ENCODE data around the gene SURF4. TPM values are rescaled to one million over a fixed set of nuclear protein-coding genes. Genes with fewer than 3 reads are reported as not detected.
A peak's percentile ranks its signal among the peaks of the same experiment; 100 is the strongest.

SURF4 gene
- total RNA-seq, 1 experiment from 2014 or later = 134 TPM

DNA sequence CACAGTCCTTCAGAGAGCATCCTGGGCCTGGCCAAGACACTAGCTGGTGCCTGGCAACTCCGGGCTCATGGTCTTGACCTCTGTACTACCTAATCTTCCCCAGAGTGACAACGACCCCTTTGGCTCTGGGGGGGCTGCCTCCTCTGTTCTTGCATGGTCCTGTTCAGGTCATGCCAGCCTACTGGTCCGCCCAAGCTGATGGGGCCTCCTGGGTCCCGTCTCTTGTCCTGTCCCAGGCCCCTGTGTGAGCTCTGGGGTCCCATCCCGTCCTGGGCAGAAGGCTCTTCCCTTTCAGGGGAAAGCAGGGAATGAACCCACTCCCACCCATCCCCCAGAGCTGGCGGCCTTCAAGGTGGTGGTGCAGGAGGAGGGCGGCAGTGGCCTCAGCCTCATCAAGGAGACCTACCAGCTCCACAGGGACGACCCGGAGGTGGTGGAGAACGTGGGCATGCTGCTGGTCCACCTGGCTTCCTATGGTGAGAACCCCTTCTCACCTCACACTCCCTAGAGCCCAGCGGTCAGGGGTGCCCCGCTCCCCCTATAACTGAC lies 28.7 kb upstream of the SURF4 start:
- Histone ChIP-seq H3K9me2 (ENCODE audit: insufficient read depth) (no peaks in the 10 kb centered on the region), H3K27me3 (ENCODE audit: insufficient read depth, low read length) (no peaks in the 10 kb centered on the region), H3K4me1 (ENCODE audit: control insufficient read depth in 1 of 2, insufficient read depth in 2 of 2, low read length in 2 of 2) (peaks cover 0 to 5% of the 10 kb centered on the region in 2 experiments; a peak in 1 of 4 replicates), H3K4me3 (replicated peaks in 1 of 2; ENCODE audit: low read depth in 1 of 2, low read length in 2 of 2) (no peak overlapping the region), H3K4me2 (ENCODE audit: low read length) (no peak overlapping the region), H2AFZ (ENCODE audit: low read depth, low read length, poor library complexity, severe bottlenecking) (no peak overlapping the region), H4K20me1 (ENCODE audit: insufficient read depth) (no peaks in the 10 kb centered on the region), H3K9me3 (ENCODE audit: control insufficient read depth in 1 of 2, insufficient read depth in 1 of 2, low read depth in 1 of 2, low read length in 2 of 2) (no peaks in the 10 kb centered on the region), H3K79me2 (ENCODE audit: insufficient read depth, low read length) (no peaks in the 10 kb centered on the region; the same call in 1 of the 2 replicates), H3K27ac (ENCODE audit: low read depth, low read length) (no peak overlapping the region), H3K36me3 (ENCODE audit: control insufficient read depth in 1 of 2, insufficient read depth in 2 of 2, low read length in 2 of 2) (peaks cover 17 to 23% of the 10 kb centered on the region in 2 experiments; a peak in 3 of 4 replicates), H3K9ac (ENCODE audit: low read length) (no peak overlapping the region)
- intact Hi-C loops (cut with micrococcal nuclease) = loop anchor here (1.0 kb wide), 1 partner anchor 45 kb away; no protein-coding TSS in a partner anchor
- no TSS peak for BruUV-seq (replicated peaks)
- POLR2A ChIA-PET = no interaction called here
- DNase-seq (ENCODE audit: low read depth, low spot score) = no peak
- RAD21 ChIA-PET (ENCODE audit: low non-redundant PET in 1 of 2, low total read pairs in 2 of 2, uncharacterized antibody in 2 of 2, unreplicated experiment in 2 of 2) = no interaction called here
- CTCF ChIA-PET = interaction anchor here (0.7 to 2.9 kb wide), 3 partner anchors 9 to 218 kb away, joined by 3 to 14 read pairs (median 3); partner anchors contain the start of genes SURF1 and SURF2
- ATAC-seq = no peak
- TF ChIP-seq SIN3A (IDR thresholded peaks at IDR 0.05; ENCODE audit: low read depth) = no peak
- TF ChIP-seq ZFX (IDR thresholded peaks at IDR 0.05) = no peak
- no peak for TF ChIP-seq CBX3 (IDR thresholded peaks at IDR 0.05; ENCODE audit: low read depth)
- no peak for TF ChIP-seq CEBPB (IDR thresholded peaks at IDR 0.05; ENCODE audit: low read depth)

DNA sequence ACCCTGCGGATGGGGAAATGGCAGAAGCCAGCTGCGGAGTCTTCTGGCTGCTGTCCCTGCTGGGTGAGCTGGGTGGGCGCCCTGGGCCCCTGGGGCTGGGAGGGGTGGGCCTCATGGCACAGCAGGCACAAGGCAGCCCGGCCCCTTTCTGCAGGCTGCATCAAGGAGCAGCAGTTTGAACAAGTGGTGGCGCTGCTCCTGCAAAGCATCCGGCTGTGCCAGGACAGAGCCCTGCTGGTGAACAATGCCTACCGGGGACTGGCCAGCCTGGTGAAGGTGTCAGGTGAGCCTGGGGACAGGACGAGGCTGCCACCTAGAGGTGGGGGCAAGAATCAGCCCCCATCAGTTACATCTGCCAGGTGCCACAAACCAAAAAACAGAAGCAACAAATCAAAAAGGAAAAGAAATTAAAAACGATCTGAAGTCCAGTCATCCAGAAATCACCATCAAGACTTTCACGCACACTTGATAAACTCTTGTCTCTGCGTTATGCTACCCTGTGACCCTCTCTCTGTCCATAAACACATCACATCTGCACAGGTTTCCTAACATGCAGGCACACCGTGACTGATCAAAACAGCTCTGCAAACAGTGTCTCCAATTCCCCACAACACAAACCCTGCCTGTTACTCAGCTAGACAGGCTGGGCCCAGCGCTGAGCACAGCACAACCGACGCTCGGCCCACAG lies 28.1 kb upstream of the SURF4 start:
- ATAC-seq (peak; percentile 81), DNase-seq (ENCODE audit: low read depth, low spot score) (peak; percentile 65)
- H4K20me1 ChIP-seq (ENCODE audit: insufficient read depth) = no peaks in the 10 kb centered on the region
- no peaks in the 10 kb centered on the region for H3K27me3 ChIP-seq (ENCODE audit: insufficient read depth, low read length)
- RAD21 ChIA-PET (ENCODE audit: low non-redundant PET in 1 of 2, low total read pairs in 2 of 2, uncharacterized antibody in 2 of 2, unreplicated experiment in 2 of 2) = no interaction called here
- peaks cover 0 to 5% of the 10 kb centered on the region in 2 experiments; a peak in 1 of 4 replicates for H3K4me1 ChIP-seq (ENCODE audit: control insufficient read depth in 1 of 2, insufficient read depth in 2 of 2, low read length in 2 of 2)
- no peak overlapping the region for H3K9ac ChIP-seq (ENCODE audit: low read length)
- TF ChIP-seq RAD21 (IDR thresholded peaks at IDR 0.05; ENCODE audit: low read depth) = peak; percentile 83
- TF ChIP-seq, protein P1, sequence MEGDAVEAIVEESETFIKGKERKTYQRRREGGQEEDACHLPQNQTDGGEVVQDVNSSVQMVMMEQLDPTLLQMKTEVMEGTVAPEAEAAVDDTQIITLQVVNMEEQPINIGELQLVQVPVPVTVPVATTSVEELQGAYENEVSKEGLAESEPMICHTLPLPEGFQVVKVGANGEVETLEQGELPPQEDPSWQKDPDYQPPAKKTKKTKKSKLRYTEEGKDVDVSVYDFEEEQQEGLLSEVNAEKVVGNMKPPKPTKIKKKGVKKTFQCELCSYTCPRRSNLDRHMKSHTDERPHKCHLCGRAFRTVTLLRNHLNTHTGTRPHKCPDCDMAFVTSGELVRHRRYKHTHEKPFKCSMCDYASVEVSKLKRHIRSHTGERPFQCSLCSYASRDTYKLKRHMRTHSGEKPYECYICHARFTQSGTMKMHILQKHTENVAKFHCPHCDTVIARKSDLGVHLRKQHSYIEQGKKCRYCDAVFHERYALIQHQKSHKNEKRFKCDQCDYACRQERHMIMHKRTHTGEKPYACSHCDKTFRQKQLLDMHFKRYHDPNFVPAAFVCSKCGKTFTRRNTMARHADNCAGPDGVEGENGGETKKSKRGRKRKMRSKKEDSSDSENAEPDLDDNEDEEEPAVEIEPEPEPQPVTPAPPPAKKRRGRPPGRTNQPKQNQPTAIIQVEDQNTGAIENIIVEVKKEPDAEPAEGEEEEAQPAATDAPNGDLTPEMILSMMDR (IDR thresholded peaks at IDR 0.05 in 2 of 3, conservative IDR thresholded peaks at IDR 0.05 in 1 of 3; ENCODE audit: borderline replicate concordance in 1 of 3, insufficient read depth in 1 of 3, low read depth in 2 of 3, low read length in 2 of 3) = peak; percentile 89 to 96 (median 89)
- no peak for TF ChIP-seq EZH2 (IDR thresholded peaks at IDR 0.05)
- peaks cover 15 to 23% of the 10 kb centered on the region in 2 experiments; a peak in 3 of 4 replicates for H3K36me3 ChIP-seq (ENCODE audit: control insufficient read depth in 1 of 2, insufficient read depth in 2 of 2, low read length in 2 of 2)
- intact Hi-C loops (cut with micrococcal nuclease) = loop anchor here (1.0 kb wide), 1 partner anchor 45 kb away; no protein-coding TSS in a partner anchor
- no TSS peak for BruUV-seq (replicated peaks)
- H3K4me3 ChIP-seq (replicated peaks in 1 of 2; ENCODE audit: low read depth in 1 of 2, low read length in 2 of 2) = no peak overlapping the region
- no peak overlapping the region for H2AFZ ChIP-seq (ENCODE audit: low read depth, low read length, poor library complexity, severe bottlenecking)
- H3K9me2 ChIP-seq (ENCODE audit: insufficient read depth) = no peaks in the 10 kb centered on the region
- H3K27ac ChIP-seq (ENCODE audit: low read depth, low read length) = no peak overlapping the region
- CTCF ChIA-PET = interaction anchor here (0.7 to 2.9 kb wide), 3 partner anchors 9 to 218 kb away, joined by 3 to 14 read pairs (median 3); partner anchors contain the start of genes SURF1 and SURF2
- no peaks in the 10 kb centered on the region for H3K9me3 ChIP-seq (ENCODE audit: control insufficient read depth in 1 of 2, insufficient read depth in 1 of 2, low read depth in 1 of 2, low read length in 2 of 2)
- POLR2A ChIA-PET = no interaction called here
- no peak overlapping the region for H3K4me2 ChIP-seq (ENCODE audit: low read length)
- no peaks in the 10 kb centered on the region; the same call in 1 of the 2 replicates for H3K79me2 ChIP-seq (ENCODE audit: insufficient read depth, low read length)

All from HCT116 (cell line).